GM18858 (cell line): ENCODE data around the gene CAMK1D.
"Not testable (repeated sequence)": the region's sequence is repeated elsewhere in the genome, so short reads cannot be mapped to it uniquely, and the experiment has no call there.

Source experiments
- ATAC-seq: cut with Tn5 transposase; IDR thresholded peaks from one replicate; pipeline ENCODE4 v1.9.1; 2021; ENCODE audit not compliant: unreplicated experiment

The CAMK1D gene

GRCh38 chr10:12740813-12741212 is 391.5 kb downstream of the CAMK1D start:
- no peak for ATAC-seq

GRCh38 chr10:12741360-12741804 is 392.0 kb downstream of the CAMK1D start:
- no peak for ATAC-seq

- no peak for ATAC-seq
Measured at GRCh38 chr10:12742771-12743170, 393.4 kb downstream of the CAMK1D start.

GRCh38 chr10:12743466-12743865 is 394.1 kb downstream of the CAMK1D start:
- not testable (repeated sequence) for ATAC-seq

DNA sequence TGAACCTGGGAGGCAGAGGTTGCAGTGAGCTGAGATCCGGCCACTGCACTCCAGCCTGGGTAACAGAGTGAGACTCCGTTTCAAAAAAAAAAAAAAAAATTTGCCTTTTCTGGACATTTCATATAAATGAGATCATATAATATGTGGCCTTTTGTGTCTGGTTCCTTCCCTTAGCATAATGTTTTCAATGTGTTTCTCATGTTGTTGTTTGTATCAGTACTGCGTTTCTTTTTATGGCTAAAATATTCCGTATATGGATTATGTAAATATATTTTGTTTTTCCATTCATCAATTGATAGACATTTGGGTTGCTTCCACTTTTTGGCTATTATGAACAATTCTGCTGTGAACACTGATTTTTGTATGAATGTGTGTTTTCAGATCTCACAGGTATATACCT is 394.6 kb downstream of the CAMK1D start:
- no peak for ATAC-seq

DNA sequence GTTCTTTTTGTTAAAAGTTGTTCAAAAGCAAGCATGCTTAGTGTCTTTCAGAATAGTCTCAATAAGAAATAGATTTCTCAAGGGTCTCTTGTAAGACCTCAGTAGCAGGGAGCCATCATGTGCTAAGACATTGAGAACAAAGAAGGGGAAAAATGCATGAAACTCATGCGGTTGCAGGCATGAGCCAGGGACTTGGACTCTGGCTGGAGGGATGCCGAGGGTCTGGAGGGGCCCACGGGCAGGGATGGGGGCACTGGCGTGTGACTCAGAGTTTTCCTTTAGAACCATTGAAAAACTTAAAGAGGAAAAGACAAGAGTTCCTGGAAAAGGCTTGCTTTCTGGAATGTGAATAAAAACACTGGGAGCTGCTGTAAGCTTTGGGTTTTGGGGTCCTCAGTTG is 398.8 kb downstream of the CAMK1D start:
- no peak for ATAC-seq

- ATAC-seq = no peak
Measured at GRCh38 chr10:12749760-12750478, 400.6 kb downstream of the CAMK1D start.

DNA sequence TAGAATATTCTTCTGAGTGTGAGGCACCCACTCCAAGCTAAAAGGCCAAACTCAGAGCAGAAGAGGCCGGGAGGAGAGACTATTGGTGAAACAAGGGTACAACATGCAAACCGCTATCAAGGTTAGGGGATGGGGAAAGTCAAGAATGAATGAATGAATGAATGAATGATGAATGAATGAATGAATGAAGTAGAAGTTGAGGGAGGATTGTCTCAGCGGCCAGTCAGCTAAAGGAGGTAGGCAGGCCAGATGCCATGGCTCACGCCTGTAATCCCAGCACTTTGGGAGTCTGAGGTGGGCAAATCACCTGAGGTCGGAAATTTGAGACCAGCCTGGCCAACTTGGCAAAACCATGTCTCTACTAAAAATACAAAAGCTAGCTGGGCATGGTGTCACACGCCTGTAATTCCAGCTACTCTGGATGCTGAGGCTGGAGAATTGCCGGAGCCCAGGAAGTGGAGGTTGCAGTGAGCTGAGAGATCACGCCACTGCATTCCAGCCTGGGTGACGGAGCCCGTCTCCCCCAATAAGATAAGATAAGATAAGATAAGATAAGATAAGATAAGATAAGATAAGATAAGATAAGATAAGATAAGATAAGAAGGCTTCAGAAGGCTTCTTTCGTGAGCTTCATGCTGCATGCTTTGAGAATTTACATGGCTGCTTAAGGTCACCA is 401.3 kb downstream of the CAMK1D start:
- no peak for ATAC-seq

- ATAC-seq = no peak
Measured at GRCh38 chr10:12755075-12755474, 405.7 kb downstream of the CAMK1D start.

DNA sequence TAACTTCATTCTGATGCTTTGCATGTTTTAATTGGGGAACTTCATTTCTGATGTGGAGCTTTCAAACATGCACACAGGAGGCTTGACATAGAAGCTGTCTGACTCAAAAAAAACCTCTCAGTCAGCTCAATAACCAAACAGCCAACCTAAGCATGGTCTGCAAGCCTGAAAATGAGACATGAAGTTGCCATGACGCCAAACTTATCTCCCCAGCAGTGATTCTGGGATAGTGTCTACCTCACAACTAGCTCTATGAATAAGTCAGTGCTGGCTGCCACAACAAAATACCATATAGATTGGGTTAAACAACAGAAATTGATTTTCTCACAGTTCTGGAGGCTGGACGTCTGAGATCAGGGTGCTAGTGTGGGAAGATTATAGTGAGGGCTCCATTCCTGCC is 408.0 kb downstream of the CAMK1D start:
- no peak for ATAC-seq

DNA sequence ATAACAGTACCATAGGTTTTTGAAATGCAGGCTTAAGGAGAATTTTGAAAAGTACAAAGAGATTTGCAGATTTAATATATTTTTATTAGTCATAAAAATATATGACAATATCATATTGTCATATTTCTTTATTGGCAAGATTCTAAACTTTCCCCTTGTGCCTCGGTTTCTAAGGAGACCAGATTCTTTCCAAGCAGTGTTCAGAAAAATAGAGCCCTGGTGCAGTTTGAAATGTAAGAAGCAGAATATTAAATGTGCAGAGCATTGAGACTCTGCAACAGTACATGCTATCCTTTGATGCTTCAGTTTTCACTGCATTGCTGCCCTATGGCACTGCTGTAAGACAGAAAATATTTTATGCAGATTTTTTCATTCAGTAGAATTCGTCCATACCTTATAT is 408.9 kb downstream of the CAMK1D start:
- ATAC-seq = no peak

DNA sequence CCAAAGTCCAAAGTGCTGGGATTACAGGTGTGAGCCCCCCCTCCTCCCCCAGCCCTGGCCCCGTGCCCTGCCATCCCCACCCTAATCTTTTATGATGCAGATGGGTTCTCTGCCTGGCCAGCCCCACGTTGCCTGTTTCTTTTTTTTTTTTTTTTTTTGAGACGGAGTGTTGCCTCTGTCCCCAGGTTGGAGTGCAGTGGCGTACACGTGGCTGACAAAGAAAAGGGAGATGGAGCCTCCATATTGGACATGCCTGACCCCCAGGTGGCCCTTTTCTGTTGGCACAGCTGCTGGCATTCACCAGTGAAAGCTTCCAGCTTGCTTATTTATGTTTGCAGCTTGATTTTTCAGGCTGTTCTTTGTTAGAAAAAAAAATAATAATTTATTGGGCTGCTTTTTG is 416.9 kb downstream of the CAMK1D start:
- no peak for ATAC-seq

DNA sequence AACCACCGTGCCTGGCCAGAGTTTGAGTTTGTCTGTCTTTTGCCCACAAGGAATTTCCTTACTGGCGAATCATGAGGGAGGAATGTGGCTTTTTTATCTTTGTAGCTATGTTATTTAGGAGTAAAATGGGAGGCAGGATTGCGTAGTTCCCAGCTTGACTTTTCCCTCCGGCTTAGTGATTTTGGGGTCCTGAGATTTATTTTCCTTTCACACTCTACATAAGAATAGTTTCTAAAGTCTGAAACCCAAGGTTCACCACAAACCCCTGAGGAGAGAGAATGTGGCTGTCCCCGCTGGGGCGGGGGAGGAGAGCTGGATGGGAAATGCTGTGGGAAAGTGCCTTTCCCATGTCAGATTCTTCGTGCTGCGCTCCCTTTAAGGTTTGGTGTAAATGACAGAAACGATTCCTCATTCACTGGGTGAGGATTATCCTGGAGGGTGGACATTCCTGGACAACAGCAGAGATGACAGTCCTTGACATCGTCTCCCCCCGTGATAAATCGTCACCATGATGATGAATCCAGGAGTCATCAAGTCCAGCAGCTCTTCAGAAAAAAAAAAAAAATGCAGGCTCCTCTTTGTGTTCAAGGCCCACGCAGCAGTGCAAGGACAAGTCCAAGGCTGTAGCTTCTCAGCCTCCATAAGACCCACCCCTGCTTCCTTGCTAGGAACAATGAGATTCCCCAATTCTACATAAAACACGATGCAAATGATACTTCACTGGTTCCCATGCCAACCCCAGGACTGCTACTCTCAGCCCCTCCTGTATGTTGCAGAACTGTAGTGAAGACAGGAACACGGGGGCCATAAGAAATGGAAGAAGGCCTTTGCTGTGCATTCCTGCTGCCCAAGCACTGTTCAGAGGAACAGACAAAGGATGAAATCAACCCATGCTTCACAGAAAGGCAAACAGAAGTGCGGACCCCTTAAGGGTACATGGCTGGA is 419.1 kb downstream of the CAMK1D start:
- ATAC-seq = no peak

GRCh38 chr10:12769323-12770044 is 420.1 kb downstream of the CAMK1D start:
- ATAC-seq = no peak

- ATAC-seq = no peak
Measured at GRCh38 chr10:12771981-12772760, 422.8 kb downstream of the CAMK1D start.

- no peak for ATAC-seq
Measured at GRCh38 chr10:12772797-12773587, 423.6 kb downstream of the CAMK1D start.

DNA sequence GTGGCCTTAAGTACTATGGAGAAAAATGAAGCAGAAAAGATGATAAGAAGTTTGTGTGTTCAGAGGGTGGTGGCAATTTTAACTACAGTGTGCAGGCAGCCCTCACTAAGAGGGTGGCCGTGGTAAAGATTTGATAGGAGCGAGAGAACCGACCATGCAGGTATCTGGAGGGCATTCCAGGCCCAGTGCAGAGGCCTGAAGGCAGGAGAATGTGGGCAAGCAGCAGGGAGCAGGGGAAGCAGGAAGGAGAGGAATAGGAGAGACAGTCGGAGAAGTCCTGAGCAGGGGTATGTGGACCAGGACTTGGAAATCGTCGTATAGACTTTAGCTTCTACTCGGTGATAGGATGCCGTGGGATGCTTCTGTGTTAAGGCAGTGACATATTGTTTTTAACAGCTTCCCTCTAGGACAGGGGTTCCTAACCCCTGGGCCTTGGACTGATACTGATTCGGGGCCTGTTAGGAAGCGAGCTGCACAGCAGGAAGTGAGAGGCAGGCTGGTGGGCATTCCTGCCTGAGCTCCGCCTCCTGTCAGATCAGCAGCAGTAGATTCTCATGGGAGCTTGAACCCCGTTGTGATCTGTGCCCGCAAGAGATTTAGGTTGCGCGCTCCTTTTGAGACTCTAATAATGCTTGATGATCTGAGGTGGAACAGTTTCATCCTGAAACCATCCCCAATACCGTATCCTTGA is 425.0 kb downstream of the CAMK1D start:
- ATAC-seq = no peak

DNA sequence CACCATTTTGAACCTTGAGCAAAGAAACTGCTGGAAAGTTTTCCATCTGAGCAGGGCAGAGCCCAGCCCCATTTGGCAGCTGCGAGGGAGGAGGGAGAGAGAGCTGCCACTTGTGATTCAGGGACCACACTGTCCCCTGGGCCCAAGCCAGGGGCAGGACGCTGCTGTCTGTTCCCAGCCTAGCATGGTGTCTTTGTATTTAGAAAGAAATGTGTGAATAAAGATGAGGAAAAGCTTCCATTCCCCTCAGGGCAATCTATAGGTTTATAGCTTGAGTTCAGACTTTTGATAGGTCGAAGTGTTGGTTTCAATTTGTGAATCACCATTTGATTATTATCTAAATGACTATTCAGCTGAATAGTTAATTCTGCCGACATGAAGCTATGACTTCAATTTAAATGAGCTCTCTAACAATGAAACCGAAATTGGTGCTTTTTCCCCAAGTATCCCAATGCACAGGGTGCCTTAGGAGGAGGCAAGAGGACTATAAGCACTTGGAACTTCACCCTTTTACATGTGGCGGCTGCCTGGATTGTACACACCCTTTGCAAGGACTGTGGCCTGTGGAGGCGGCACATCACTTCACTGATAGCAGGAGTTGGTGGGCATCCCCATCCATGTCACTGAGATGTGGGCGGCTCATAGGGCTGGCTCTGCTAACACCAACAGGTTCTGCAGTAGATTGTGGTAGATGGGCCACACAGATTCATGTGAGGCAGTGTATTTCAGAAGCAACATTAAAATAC is 428.7 kb downstream of the CAMK1D start:
- no peak for ATAC-seq
